NCI-H345 (cell line): Measurements from ENCODE around the gene CAMSAP1.

ENCODE experiments used
- DNase-seq: peaks from one replicate; lab custom pipeline; 2025; lab: John Stamatoyannopoulos, UW

The CAMSAP1 gene

DNA sequence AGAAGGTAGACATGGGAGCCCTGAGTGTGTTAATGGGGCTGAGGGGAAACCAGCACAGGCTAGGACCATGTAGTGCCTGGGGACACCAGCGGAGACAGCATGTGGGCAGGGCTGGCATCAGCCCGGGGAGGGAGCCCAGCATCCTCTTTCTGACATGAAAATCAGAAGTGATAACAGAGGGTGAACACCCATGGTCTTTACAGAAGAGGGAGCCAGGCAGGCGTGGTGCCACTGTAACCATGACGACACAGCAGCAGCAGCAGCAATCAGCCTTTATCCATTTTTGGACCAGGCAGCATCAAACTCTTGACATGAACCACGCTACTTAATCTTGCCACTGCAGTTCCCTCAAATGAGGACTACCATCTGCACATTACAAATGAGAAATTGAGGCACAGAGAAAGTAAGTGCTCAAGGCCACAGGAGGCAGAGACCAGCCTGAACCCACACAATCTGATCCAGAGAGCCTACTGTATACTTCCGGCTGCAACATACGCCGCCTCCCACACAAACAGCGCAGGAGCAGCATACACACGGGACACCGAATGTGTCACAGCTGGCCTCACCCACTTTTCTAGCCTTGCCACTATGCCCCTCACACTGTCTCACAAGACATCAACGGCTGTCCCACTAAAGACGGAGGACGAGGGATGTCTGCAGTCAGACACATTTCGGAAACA is 23.8 kb downstream of the CAMSAP1 start:
- DNase-seq = no peak

DNA sequence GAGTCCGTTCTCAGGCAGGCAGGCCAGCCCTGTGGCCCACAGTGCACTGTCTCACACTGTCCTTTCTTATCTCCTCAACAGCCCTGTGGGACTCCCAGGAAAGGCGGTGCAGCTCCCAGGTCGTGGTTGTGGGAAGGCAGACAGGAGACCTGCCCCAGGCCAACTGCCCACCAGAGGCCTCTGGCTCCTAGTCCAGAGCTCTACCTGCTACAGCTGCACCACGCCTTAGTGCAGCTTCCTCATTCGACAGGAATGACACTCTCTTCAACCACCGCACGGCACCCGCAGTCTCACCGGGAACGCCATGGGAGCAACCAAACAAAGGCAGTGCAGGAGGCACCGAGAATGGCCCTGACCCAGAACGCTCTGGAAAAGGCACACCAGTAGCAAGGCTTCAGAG is 25.3 kb downstream of the CAMSAP1 start:
- no peak for DNase-seq

- no peak for DNase-seq
Measured at GRCh38 chr9:135880438-135880837, 26.9 kb downstream of the CAMSAP1 start.

GRCh38 chr9:135879619-135880018 is 27.7 kb downstream of the CAMSAP1 start:
- DNase-seq = no peak

- DNase-seq = no peak
Measured at GRCh38 chr9:135879237-135879601, 28.1 kb downstream of the CAMSAP1 start.

GRCh38 chr9:135878528-135879236 is 28.7 kb downstream of the CAMSAP1 start:
- DNase-seq = no peak

DNA sequence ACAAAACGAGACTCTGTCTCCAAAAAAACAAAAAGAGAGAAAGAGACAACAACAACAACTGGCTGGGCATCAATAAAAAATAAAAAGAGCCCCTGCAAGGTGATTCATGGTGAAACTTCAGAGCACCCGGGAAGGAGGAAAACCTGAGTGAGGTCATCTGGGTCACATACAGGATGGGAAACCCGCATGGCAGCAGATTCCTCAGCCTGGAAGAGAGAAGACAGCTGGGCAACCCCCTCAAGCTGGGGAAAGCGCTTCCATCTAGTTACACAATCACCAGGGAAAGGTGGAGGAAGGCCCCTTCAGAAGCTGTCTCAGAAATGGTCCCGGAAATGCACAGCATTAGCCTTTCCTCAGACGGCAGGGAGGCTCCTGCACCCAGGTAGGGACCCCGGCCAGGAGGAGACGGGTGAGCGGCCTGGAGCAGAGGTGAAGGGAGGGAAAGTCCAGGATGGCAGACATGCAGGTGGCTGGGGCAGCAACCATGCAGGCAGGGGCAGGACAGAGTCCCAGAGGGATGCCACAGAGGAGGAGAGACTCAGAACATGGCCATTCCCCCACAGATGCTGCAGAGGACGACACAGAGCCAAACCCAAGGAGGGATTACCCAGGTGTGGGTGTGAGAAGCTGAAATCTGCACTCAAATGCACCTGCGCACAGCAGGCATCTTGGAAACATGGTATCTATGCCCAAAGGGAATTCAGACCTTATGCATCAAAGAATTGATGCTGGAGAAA is 29.4 kb downstream of the CAMSAP1 start:
- no peak for DNase-seq

DNA sequence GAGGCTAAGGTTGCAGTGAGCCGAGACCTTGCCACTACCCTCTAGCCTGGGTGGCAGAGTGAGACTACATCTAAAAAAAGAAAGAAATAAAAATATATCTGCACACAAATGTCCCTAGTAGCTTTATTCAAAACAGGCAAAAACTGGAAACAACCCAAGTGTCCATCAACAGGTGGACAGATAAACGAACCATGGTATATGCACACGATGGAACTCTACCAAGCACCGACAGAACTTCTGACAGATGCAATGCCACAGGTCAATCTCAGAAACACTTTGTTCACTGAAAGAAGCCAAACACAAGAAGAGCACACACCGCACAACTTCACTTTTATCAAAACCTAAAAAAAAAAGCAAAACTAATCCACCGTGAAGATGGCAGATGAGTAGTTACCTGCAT is 30.4 kb downstream of the CAMSAP1 start:
- DNase-seq = no peak

GRCh38 chr9:135874859-135875258 is 32.5 kb downstream of the CAMSAP1 start:
- no peak for DNase-seq

- DNase-seq = no peak
Measured at GRCh38 chr9:135869909-135870308, 37.4 kb downstream of the CAMSAP1 start.

- DNase-seq = no peak
Measured at GRCh38 chr9:135865531-135865930, 41.8 kb downstream of the CAMSAP1 start.

GRCh38 chr9:135864447-135865049 is 42.8 kb downstream of the CAMSAP1 start:
- DNase-seq = peak; percentile 42

GRCh38 chr9:135862809-135863208 is 44.5 kb downstream of the CAMSAP1 start:
- DNase-seq = no peak

DNA sequence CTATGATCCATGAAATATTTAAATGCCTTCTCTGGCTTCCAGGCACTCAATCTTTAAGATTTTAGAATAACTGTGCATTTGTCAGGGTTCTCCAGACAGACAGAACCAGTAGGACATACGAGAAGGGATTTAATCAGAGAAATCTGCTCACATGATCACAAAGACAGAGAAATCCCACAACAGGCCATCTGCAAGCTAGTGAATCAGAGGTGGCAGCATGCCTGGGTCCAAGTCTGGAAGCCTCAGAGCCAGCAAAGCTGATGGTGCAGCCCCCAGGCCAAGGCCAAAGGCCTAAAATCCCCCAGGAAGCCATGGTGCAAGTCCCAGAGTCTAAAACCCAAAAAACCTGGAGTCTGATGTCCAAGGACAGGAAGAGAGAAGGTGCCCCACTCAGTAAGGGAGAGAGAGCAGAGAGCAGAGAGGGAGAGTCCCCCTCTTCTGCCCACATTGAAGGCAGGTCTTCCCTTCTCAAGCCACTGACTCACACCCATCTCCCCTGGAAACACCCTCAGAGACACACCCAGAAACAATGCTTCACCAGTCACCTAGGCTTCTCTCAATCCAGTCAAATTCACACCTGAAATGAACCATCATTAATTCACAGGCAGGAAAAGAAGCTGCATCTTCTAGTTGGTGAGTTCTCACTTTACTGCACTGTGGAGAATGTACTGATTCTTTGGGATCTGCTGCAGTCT is 48.7 kb downstream of the CAMSAP1 start:
- no peak for DNase-seq

- no peak for DNase-seq
Measured at GRCh38 chr9:135857843-135858242, 49.5 kb downstream of the CAMSAP1 start.

DNA sequence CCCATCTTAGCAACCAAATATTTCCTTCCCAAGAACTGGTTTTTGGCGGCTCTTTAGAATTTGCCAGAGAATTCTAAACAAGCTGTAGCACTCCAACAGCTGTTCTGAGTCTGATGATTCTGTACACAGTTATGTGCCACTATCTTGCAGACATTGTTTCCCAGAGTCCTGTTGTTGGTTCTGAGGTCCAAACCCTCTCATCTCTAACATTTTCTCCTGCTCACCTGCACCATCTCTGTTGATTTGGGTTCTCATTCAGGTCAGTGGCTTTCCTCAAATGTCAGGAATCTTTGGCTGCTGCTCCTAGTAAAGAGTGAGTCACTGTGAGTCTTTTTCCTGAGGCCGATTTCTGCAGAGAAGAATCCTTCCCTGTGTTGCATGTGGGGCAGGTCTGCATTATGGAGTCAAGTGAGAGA is 50.0 kb downstream of the CAMSAP1 start:
- no peak for DNase-seq

- DNase-seq = no peak
Measured at GRCh38 chr9:135851748-135852147, 55.6 kb downstream of the CAMSAP1 start.

- DNase-seq = no peak
Measured at GRCh38 chr9:135850737-135851136, 56.6 kb downstream of the CAMSAP1 start.

GRCh38 chr9:135849181-135849580 is 58.2 kb downstream of the CAMSAP1 start:
- DNase-seq = no peak

DNA sequence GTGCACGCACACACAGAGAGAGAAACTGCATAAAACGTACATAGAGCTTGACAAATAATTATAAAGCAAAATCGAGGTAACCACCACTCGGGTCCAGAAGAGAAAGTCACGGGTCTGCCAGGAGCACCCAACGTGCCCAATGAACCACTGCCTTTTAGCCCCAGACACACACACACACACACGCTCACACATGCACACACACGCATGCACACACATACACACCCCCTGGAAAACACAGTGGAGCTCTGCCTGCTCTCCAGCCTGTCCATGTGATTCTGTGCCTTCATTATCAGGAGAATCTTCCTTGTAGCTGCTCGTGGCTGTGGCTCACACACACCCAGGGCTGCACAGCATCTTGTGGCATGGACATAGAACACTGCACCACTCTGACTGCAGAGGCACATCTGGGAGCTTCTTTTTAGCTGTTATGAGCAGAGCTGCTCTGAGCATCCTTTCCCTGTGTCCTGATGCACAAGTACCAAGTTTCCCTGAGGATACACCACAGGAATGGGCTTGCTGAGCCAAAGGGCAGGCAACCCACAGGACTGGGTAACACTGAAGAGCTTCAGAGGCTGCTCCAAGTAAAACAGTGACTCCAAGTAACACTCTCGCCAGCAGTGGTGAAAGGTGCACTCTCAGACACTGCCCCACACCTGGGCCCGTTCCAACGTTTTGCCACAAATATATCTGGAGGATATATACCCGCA is 58.9 kb downstream of the CAMSAP1 start:
- no peak for DNase-seq

DNA sequence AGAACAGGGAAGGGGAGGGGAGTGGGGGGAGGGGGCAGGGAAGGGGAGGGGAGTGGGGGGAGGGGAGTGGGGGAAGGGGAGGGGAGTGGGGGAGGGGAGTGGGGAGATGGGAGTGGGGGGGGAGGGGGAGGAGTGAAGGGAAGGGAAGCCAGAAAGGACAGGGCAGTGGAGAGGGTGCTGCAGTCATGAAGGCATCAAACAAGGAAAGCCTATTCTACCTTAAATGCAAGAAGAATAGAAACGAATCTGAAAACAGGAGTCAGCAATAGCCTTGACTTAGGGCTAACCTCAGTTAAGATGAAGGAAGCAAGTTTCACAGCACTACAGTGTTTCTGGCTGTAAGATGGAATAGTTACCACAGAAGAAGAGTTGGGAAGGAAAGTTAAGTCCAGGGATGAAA is 59.5 kb downstream of the CAMSAP1 start:
- DNase-seq = no peak
